IMR-90 (cell line): Measurements from ENCODE around the gene LOX. TPM values are rescaled to one million over a fixed set of nuclear protein-coding genes. Genes with fewer than 3 reads are reported as not detected.

Source experiments
- ATAC-seq: fragments of 200-7000 bp; cut with Tn5 transposase; 2 replicates; pipeline ENCODE4 v1.9.1; 2020; ENCODE audit warnings: low read depth, mild to moderate bottlenecking, moderate library complexity
- BruUV-seq: library from RNA; stranded (reverse); fragments of 400-500 nt; replicated peaks from 2 replicates; lab custom pipeline; 2021; lab: Mats Ljungman, UMichigan
- CTCF ChIA-PET: fragments of 300-600 bp; formaldehyde crosslinking; extraction: SDS; loops from one replicate; lab custom pipeline; 2021; ENCODE audit warnings: antibody characterized with exemption; lab: Yijun Ruan, JAX
- POLR2A ChIA-PET: fragments of 300-600 bp; sonication (Branson Sonifier 250); formaldehyde crosslinking; loops from one replicate; lab custom pipeline; 2022; ENCODE audit warnings: antibody characterized with exemption; ENCODE audit not compliant: unreplicated experiment; lab: Charles Lee
- DNase-seq: peaks from one replicate; pipeline ENCODE4 v3.0.0; 2013
- H2AFZ ChIP-seq: replicated peaks from 2 replicates; pipeline ENCODE3; 2013; ENCODE audit warnings: low read length, mild to moderate bottlenecking; ENCODE audit not compliant: poor library complexity
- H2AK5ac ChIP-seq: 2 replicates; pipeline ENCODE4 v1.6.1; 2013; ENCODE audit warnings: low read depth, low read length, inconsistent platforms
- H2AK9ac ChIP-seq: replicated peaks from 2 replicates; pipeline ENCODE3; 2013; ENCODE audit warnings: mild to moderate bottlenecking, low read depth, low read length, moderate library complexity; ENCODE audit not compliant: poor library complexity
- H2BK120ac ChIP-seq: 2 replicates; pipeline ENCODE4 v1.6.1; 2013; ENCODE audit warnings: low read depth, low read length, inconsistent platforms
- H2BK15ac ChIP-seq: 3 replicates; pipeline ENCODE4 v1.6.1; 2013; ENCODE audit warnings: low read depth, low read length, inconsistent platforms
- H2BK20ac ChIP-seq: 2 replicates; pipeline ENCODE4 v1.6.1; 2013; ENCODE audit warnings: low read depth, mild to moderate bottlenecking, inconsistent platforms, low read length, moderate library complexity
- H2BK5ac ChIP-seq: 2 replicates; pipeline ENCODE4 v1.6.1; 2013; ENCODE audit warnings: mild to moderate bottlenecking, low read depth, low read length, inconsistent platforms; ENCODE audit not compliant: poor library complexity, severe bottlenecking
- H3K14ac ChIP-seq: replicated peaks from 2 replicates; pipeline ENCODE4 v1.6.1; 2013; ENCODE audit warnings: low read depth, low read length, inconsistent platforms
- H3K18ac ChIP-seq: 2 replicates; pipeline ENCODE4 v1.6.1; 2013; ENCODE audit warnings: low read depth, low read length, control low read depth
- H3K23ac ChIP-seq: 2 replicates; pipeline ENCODE4 v1.6.1; 2013; ENCODE audit warnings: low read depth, low read length, inconsistent platforms
- H3K27ac ChIP-seq: 2 replicates; pipeline ENCODE4 v1.5.1; 2013; ENCODE audit warnings: mild to moderate bottlenecking, control low read depth, low read length; ENCODE audit not compliant: insufficient read depth
- H3K27me3 ChIP-seq: 2 replicates; pipeline ENCODE4 v1.6.1; 2013; ENCODE audit warnings: low read length; ENCODE audit not compliant: control insufficient read depth, insufficient read depth
- H3K36me3 ChIP-seq: 2 replicates; pipeline ENCODE4 v1.6.1; 2013; ENCODE audit warnings: low read length, mixed read lengths; ENCODE audit not compliant: control insufficient read depth, insufficient read depth
- H3K4ac ChIP-seq: 2 replicates; pipeline ENCODE4 v1.6.1; 2013; ENCODE audit warnings: low read depth, low read length, inconsistent platforms
- H3K4me1 ChIP-seq: 2 replicates; pipeline ENCODE4 v1.6.1; 2013; ENCODE audit warnings: low read length, mixed read lengths; ENCODE audit not compliant: control insufficient read depth, insufficient read depth
- H3K4me2 ChIP-seq: 2 replicates; pipeline ENCODE4 v1.6.1; 2013; ENCODE audit warnings: low read depth, mild to moderate bottlenecking, control low read depth, low read length, moderate library complexity
- H3K4me3 ChIP-seq: 2 replicates; pipeline ENCODE4 v1.5.1; 2013; ENCODE audit warnings: low read depth, mild to moderate bottlenecking, control low read depth, low read length, moderate library complexity; ENCODE audit not compliant: insufficient read depth
- H3K56ac ChIP-seq: 2 replicates; pipeline ENCODE4 v1.6.1; 2013; ENCODE audit warnings: low read length, inconsistent platforms; ENCODE audit not compliant: insufficient read depth; ENCODE audit errors: extremely low read depth
- H3K79me1 ChIP-seq, 2 experiments: 2 replicates each; pipeline ENCODE4 v1.6.1; 2013; ENCODE audit warnings: low read length in 2 of 2, inconsistent platforms in 1 of 2, low read depth in 1 of 2
- H3K9ac ChIP-seq: 2 replicates; pipeline ENCODE4 v1.6.1; 2013; ENCODE audit warnings: low read depth, low read length, control low read depth
- H3K9me1 ChIP-seq: 2 replicates; pipeline ENCODE4 v1.6.1; 2013; ENCODE audit warnings: low read length, inconsistent platforms; ENCODE audit not compliant: insufficient read depth
- H3K9me3 ChIP-seq: 2 replicates; pipeline ENCODE4 v1.6.1; 2013; ENCODE audit warnings: low read length; ENCODE audit not compliant: control insufficient read depth, insufficient read depth
- H4K20me1 ChIP-seq: 2 replicates; pipeline ENCODE4 v1.6.1; 2013; ENCODE audit warnings: low read length, inconsistent platforms; ENCODE audit not compliant: insufficient read depth
- H4K5ac ChIP-seq: 2 replicates; pipeline ENCODE4 v1.6.1; 2013; ENCODE audit warnings: mild to moderate bottlenecking, low read depth, low read length, control low read depth
- H4K8ac ChIP-seq, 2 experiments: 2 replicates each; pipeline ENCODE4 v1.6.1; 2013; ENCODE audit warnings: low read depth in 2 of 2, low read length in 2 of 2, control low read depth in 1 of 2, inconsistent platforms in 1 of 2
- H4K91ac ChIP-seq: 2 replicates; pipeline ENCODE4 v1.6.1; 2013; ENCODE audit warnings: low read depth, low read length, inconsistent platforms; ENCODE audit not compliant: insufficient read depth
- BHLHE40 ChIP-seq: fragments of 150-350 bp; IDR thresholded peaks from 2 replicates; pipeline ENCODE4 v1.6.1; 2016; ENCODE audit warnings: mild to moderate bottlenecking, low read depth, low read length
- CEBPB ChIP-seq: IDR thresholded peaks from 2 replicates; pipeline ENCODE4 v1.6.1; 2012; ENCODE audit warnings: low read depth, low read length, improper control_type of control experiment
- CHD1 ChIP-seq: IDR thresholded peaks from 2 replicates; pipeline ENCODE4 v1.6.1; 2012; ENCODE audit warnings: low read depth, low read length, improper control_type of control experiment
- ELK1 ChIP-seq: fragments of 150-350 bp; IDR thresholded peaks from 2 replicates; pipeline ENCODE4 v1.6.1; 2016; ENCODE audit warnings: low read depth, mild to moderate bottlenecking, low read length, moderate library complexity, borderline replicate concordance
- FOS ChIP-seq: fragments of 150-350 bp; IDR thresholded peaks from 2 replicates; pipeline ENCODE4 v1.6.1; 2016; ENCODE audit warnings: low read depth, low read length
- MAFK ChIP-seq: IDR thresholded peaks from 2 replicates; pipeline ENCODE4 v1.6.1; 2012; ENCODE audit warnings: low read depth, low read length, improper control_type of control experiment
- MAZ ChIP-seq: IDR thresholded peaks from 2 replicates; pipeline ENCODE4 v1.6.1; 2012; ENCODE audit warnings: low read depth, mild to moderate bottlenecking, low read length, improper control_type of control experiment, moderate library complexity, borderline replicate concordance
- NFE2L2 ChIP-seq: fragments of 150-350 bp; IDR thresholded peaks from 2 replicates; pipeline ENCODE4 v1.6.1; 2016; ENCODE audit warnings: low read depth, mild to moderate bottlenecking, low read length
- POLR2A ChIP-seq: IDR thresholded peaks from 2 replicates; pipeline ENCODE4 v1.6.1; 2012; ENCODE audit warnings: mild to moderate bottlenecking, low read depth, low read length
- RCOR1 ChIP-seq: IDR thresholded peaks from 2 replicates; pipeline ENCODE4 v1.6.1; 2012; ENCODE audit warnings: mild to moderate bottlenecking, low read length, improper control_type of control experiment; ENCODE audit not compliant: insufficient replicate concordance
- RFX5 ChIP-seq: IDR thresholded peaks from 2 replicates; pipeline ENCODE4 v1.8.0; 2012; ENCODE audit warnings: low read depth, mild to moderate bottlenecking, low read length, moderate library complexity
- WGBS, 2 experiments: methylation state at CpG; one replicate each; pipeline versions ENCODE4 v1.1.5 to v1.1.7; 2013; ENCODE audit warnings: missing lambda C conversion rate in 2 of 2; ENCODE audit not compliant: insufficient read length in 1 of 2; ENCODE audit errors: extremely low coverage in 2 of 2; 5-methylcytosine and 5-hydroxymethylcytosine counted together
- dilution Hi-C: fragments of 300-500 bp; cut with HindIII; formaldehyde crosslinking; loops from one replicate; pipeline ENCODE4 v1.14.3; 2018; ENCODE audit warnings: low sequenced_read_pairs; ENCODE audit not compliant: unreplicated experiment
- in situ Hi-C: fragments of 300-500 bp; cut with MboI; formaldehyde crosslinking; loops from 3 replicates; pipeline ENCODE4 v1.14.3; 2019; ENCODE audit warnings: low sequenced_read_pairs, inconsistent platforms, mixed read lengths
- intact Hi-C: fragments of 100-400 bp; cut with micrococcal nuclease; formaldehyde crosslinking; loops from 2 replicates; pipeline ENCODE4 v1.10.0; 2022
- polyA plus RNA-seq, 3 experiments: library from polyadenylated mRNA; depleted of rRNA; stranded (reverse); fragments of >200 nt; gene quantifications; 2 replicates each; pipeline ENCODE4 v1.2.3, GENCODE V29; 2012; ENCODE audit warnings: low replicate concordance in 1 of 3
- total RNA-seq: library from RNA; depleted of rRNA; stranded (reverse); fragments of >200 nt; gene quantifications from 2 replicates; pipeline ENCODE4 v1.2.3, GENCODE V29; 2012
- TF ChIP-seq, protein P1 (sequence below): conservative IDR thresholded peaks from 2 replicates; pipeline ENCODE4 v1.5.1; 2012; ENCODE audit warnings: mild to moderate bottlenecking, low read depth, low read length, improper control_type of control experiment
- TF ChIP-seq, protein P2 (sequence below): fragments of 150-350 bp; IDR thresholded peaks from 2 replicates; pipeline ENCODE4 v1.6.1; 2017; ENCODE audit warnings: mild to moderate bottlenecking, antibody characterized with exemption, low read length, low read depth

Gene LOX
- total and polyA plus RNA-seq, 2 of the 4 experiments (the other 2 are of a cell fraction) = 277 to 662 TPM

DNA sequence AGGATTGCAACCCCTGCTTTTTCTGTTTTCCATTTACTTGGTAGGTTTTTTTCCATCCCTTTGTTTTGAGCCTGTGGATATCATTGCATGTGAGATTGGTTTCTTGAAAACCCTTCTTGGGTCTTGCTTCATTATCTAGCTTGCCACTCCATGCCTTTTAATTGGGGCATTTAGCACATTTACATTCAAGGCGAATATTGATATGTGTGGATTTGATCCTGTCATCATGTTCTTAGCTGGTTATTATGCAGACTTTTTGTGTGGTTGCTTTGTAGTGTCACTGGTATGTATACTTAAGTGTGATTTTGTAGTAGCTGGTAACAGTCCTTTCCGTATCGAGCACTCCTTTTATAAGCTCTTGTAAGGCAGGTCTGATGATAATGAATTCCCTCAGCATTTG, 26.5 kb downstream of the LOX start:
- H3K27ac ChIP-seq = no peak overlapping the region
- no peak for TF ChIP-seq BHLHE40
- TF ChIP-seq POLR2A = no peak
- TF ChIP-seq, protein P1, sequence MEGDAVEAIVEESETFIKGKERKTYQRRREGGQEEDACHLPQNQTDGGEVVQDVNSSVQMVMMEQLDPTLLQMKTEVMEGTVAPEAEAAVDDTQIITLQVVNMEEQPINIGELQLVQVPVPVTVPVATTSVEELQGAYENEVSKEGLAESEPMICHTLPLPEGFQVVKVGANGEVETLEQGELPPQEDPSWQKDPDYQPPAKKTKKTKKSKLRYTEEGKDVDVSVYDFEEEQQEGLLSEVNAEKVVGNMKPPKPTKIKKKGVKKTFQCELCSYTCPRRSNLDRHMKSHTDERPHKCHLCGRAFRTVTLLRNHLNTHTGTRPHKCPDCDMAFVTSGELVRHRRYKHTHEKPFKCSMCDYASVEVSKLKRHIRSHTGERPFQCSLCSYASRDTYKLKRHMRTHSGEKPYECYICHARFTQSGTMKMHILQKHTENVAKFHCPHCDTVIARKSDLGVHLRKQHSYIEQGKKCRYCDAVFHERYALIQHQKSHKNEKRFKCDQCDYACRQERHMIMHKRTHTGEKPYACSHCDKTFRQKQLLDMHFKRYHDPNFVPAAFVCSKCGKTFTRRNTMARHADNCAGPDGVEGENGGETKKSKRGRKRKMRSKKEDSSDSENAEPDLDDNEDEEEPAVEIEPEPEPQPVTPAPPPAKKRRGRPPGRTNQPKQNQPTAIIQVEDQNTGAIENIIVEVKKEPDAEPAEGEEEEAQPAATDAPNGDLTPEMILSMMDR = no peak
- no peak for TF ChIP-seq FOS
- no peak for TF ChIP-seq ELK1
- no peak for TF ChIP-seq MAZ
- no peak for TF ChIP-seq RFX5
- no peak for TF ChIP-seq NFE2L2
- TF ChIP-seq CEBPB = no peak
- TF ChIP-seq MAFK = no peak
- TF ChIP-seq, protein P2, sequence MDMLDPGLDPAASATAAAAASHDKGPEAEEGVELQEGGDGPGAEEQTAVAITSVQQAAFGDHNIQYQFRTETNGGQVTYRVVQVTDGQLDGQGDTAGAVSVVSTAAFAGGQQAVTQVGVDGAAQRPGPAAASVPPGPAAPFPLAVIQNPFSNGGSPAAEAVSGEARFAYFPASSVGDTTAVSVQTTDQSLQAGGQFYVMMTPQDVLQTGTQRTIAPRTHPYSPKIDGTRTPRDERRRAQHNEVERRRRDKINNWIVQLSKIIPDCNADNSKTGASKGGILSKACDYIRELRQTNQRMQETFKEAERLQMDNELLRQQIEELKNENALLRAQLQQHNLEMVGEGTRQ = no peak
- TF ChIP-seq RCOR1 = no peak
- no peak for TF ChIP-seq CHD1
- no peak overlapping the region for H2BK5ac ChIP-seq
- H2AFZ ChIP-seq = no peak overlapping the region
- H3K79me1 ChIP-seq = no peaks in the 10 kb centered on the region; a peak in 1 of 4 replicates
- no peaks in the 10 kb centered on the region for H4K20me1 ChIP-seq
- intact Hi-C loops (no loop called here), dilution Hi-C loops (no loop called here), in situ Hi-C loops (no loop called here)
- no peaks in the 10 kb centered on the region for H3K9me3 ChIP-seq
- H3K18ac ChIP-seq = no peak overlapping the region
- no peak overlapping the region for H4K91ac ChIP-seq
- ATAC-seq (no peak), DNase-seq (no peak)
- no peak overlapping the region for H2AK9ac ChIP-seq
- H3K4me2 ChIP-seq = no peak overlapping the region
- H3K4me3 ChIP-seq = no peak overlapping the region
- H3K4ac ChIP-seq = no peak overlapping the region
- H2BK20ac ChIP-seq = no peak overlapping the region
- no peak overlapping the region for H3K9ac ChIP-seq
- no peak overlapping the region for H2AK5ac ChIP-seq
- no peaks in the 10 kb centered on the region for H3K27me3 ChIP-seq
- H4K5ac ChIP-seq = no peak overlapping the region
- H3K56ac ChIP-seq = no peak overlapping the region
- H3K36me3 ChIP-seq = no peaks in the 10 kb centered on the region
- ChIA-PET POLR2A (no interaction called here), CTCF (no interaction called here)
- no CpG with 5 or more reads among the region's 3 CpGs for WGBS, 2 experiments
- no peak overlapping the region for H3K23ac ChIP-seq
- no peak overlapping the region for H2BK15ac ChIP-seq
- no peaks in the 10 kb centered on the region for H3K4me1 ChIP-seq
- no TSS peak for BruUV-seq
- H2BK120ac ChIP-seq = no peak overlapping the region
- H3K14ac ChIP-seq = no peak overlapping the region
- H3K9me1 ChIP-seq = no peaks in the 10 kb centered on the region
- no peak overlapping the region for H4K8ac ChIP-seq
